ENCODE data around the gene SETD3. TPM values are rescaled to one million over a fixed set of nuclear protein-coding genes. Genes with fewer than 3 reads are reported as not detected.

The SETD3 gene
- total RNA-seq, 8 experiments from 2014 or later, result 30.6 to 66.2 (median 42.9) TPM

DNA sequence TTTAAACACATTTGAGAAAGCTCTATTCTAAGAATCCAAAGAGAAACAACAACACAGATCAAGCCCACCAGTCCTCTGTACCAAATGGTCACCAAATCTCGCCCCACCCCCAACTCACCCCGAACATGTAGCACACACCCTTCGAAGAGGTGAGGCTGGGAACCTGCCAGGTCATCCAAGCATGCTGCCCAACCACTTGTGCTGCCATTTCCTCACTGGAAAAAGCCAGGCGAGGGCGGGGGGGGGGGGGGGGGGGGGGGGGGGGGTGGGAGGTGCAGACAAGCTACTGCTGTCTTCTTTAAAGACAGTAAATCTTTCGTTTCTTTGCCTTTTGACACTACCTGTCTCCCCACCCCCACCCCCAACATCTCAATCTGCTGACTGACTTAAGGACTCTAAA, 59.9 kb downstream of the SETD3 start:
- in situ Hi-C loops (cut with MboI; ENCODE audit: low pct_unique_long_range_greater_than_20kb in 2 of 9, low sequenced_read_pairs in 9 of 9, unreplicated experiment in 9 of 9), result no loop called here
- WGBS, 10 experiments, result 67 to 100% (median 79%) methylated on average over 1 to 4 of the region's 6 CpGs; no CpG with 5 or more reads in 7 of the 10 experiments
- Histone ChIP-seq H3K4me3 (no peak overlapping the region), H3K27ac (no peak overlapping the region), H3K4me1 (replicated peaks in 1 of 2) (no peaks in the 10 kb centered on the region)
- ATAC-seq (replicated peaks in 6 of 8), result no peak

DNA sequence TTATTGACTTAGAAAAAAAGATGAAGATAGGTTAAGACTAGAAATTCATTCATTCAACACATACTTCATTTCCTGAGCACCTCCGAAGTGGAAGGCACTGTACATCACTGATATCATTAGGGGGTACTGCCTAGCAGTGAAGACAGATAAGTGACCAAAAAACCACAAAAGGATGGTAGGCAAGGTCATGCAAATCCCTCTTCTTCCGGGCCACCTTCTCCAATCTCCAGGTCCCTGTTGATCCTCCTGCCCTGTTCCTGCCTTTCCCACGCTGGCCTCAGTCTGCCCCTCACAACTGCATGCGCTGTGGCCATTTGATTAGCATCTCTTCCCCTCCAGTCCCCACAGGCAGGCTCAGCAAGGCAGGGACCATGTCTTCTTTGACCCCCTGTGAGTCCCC, 60.8 kb downstream of the SETD3 start:
- H3K4me1 ChIP-seq (replicated peaks in 1 of 2), result peaks cover 0 to 5% of the 10 kb centered on the region in 2 donors
- no peak overlapping the region for H3K27ac ChIP-seq
- in situ Hi-C loops (cut with MboI; ENCODE audit: low pct_unique_long_range_greater_than_20kb in 2 of 9, low sequenced_read_pairs in 9 of 9, unreplicated experiment in 9 of 9), result no loop called here
- ATAC-seq (replicated peaks in 6 of 8), result no peak
- H3K4me3 ChIP-seq, result no peak overlapping the region
- 71 to 100% (median 100%) methylated on average over 1 to 3 of the region's 4 CpGs; no CpG with 5 or more reads in 3 of the 10 experiments for WGBS, 10 experiments

DNA sequence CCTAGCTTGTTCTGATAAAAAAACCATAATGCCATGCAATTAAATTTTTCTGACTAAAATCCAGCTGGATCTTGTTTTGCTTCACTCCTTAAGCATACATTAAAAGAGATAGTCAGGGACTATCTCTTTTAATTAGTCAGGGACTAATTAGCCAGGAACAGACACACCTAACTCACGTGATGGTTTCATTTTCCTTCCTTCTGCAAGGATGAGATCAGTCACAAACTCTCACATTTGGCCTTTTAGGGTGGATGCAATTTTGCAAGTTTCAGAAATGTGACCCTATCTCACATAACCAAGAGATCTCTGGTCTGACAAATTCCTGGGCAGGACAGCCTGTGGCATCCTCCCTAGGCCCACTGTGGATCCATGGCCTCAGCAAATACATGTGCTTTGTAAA, 62.4 kb downstream of the SETD3 start:
- in situ Hi-C loops (cut with MboI; ENCODE audit: low pct_unique_long_range_greater_than_20kb in 2 of 9, low sequenced_read_pairs in 9 of 9, unreplicated experiment in 9 of 9), result no loop called here
- 17 to 100% (median 83%) methylated on average over 1 of the region's 1 CpG; no CpG with 5 or more reads in 5 of the 10 experiments for WGBS, 10 experiments
- ATAC-seq (replicated peaks in 6 of 8), result no peak
- no peak overlapping the region for H3K4me3 ChIP-seq
- peaks cover 15 to 18% of the 10 kb centered on the region in 2 donors for H3K4me1 ChIP-seq (replicated peaks in 1 of 2)
- H3K27ac ChIP-seq, result no peak overlapping the region

DNA sequence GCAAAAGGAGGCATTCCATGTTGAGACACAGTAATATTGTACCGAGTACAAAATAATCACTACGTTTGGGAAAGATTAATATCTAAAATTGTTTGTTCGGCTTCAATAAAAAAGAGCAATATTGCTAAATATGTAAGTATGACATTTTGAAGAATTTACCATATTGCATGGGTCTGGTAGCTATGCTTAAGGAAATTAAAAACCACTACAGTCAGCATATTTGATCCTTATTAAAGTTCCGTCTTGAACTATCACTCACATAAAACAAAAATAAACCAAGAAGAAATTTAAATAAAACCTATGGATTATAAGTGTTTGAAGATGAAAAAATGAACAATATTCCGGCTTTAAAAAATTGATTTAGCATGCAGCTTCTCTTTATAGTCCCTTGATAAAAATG, 63.8 kb downstream of the SETD3 start:
- WGBS, 10 experiments, result 77 to 100% (median 92%) methylated on average over 2 to 5 of the region's 5 CpGs
- no peak for ATAC-seq (replicated peaks in 6 of 8)
- in situ Hi-C loops (cut with MboI; ENCODE audit: low pct_unique_long_range_greater_than_20kb in 2 of 9, low sequenced_read_pairs in 9 of 9, unreplicated experiment in 9 of 9), result no loop called here

DNA sequence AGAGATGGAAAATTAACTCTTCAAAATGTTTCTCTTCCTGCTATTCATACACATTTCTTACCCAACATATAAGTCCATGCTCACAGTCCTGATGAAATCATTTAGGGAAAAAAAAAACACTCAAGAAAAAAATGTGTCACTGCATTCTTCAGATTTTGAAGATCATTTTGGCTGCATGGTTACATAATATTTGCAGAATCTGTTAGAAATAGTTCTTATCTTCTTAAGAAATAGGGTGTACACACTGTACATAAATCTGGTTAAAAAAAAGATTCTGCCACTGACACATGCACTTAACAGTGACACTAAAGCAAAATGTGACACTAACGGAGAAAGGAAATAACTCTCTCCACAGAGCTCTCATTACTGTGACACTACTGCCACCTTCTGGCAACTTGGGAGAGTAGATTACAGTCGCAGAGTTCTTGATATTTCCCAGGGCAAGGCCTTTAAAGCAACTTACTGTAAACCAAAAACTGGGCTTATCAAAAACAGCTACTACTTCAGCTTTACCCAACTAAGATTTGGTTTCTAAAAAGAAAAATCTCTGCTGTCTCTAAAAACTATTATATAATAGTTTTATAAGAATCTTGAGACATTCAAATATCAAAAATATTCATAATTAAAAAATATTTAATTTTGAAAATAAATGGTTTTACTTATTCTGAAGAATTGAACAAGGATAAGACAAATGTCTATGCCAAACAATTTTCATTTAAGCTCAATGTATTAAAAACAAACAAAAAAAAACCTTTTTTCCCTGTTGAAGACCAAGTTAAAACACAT, 65.0 kb downstream of the SETD3 start:
- 0 to 9% (median 0%) methylated on average over 1 to 2 of the region's 2 CpGs; no CpG with 5 or more reads in 2 of the 10 experiments for WGBS, 10 experiments
- Histone ChIP-seq H3K4me1 (replicated peaks in 1 of 2) (peaks cover 30 to 34% of the 10 kb centered on the region in 2 donors), H3K27ac (no peak overlapping the region), H3K4me3 (no peak overlapping the region)
- peak; percentile 65 to 99 (median 86) for ATAC-seq (replicated peaks in 6 of 8)
- in situ Hi-C loops (cut with MboI; ENCODE audit: low pct_unique_long_range_greater_than_20kb in 2 of 9, low sequenced_read_pairs in 9 of 9, unreplicated experiment in 9 of 9), result no loop called here

More for the DNA sequence above, 63.8 kb downstream of the SETD3 start:
- H3K27ac ChIP-seq, result no peak overlapping the region
- no peak overlapping the region for H3K4me3 ChIP-seq
- peaks cover 28 to 32% of the 10 kb centered on the region in 2 donors for H3K4me1 ChIP-seq (replicated peaks in 1 of 2)

DNA sequence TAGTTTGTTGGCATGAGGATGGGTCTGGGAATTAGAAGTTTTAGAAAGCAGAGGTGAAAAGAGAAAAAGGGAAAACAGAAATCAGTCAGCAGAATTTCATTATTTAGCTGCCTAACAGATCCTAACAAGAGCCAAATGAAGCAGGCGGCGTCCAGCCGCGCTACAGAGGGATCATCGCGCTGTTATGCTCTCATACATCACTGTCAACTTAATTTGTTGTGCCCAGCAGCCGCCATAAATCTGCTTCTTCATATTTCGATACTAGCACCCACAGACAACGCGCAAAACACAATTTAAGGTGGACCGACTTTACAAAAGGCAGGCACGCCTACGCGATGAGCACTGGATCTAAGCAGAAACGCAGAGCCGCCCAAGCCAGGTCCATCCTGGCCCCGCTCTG, 66.7 kb downstream of the SETD3 start:
- in situ Hi-C loops (cut with MboI; ENCODE audit: low pct_unique_long_range_greater_than_20kb in 2 of 9, low sequenced_read_pairs in 9 of 9, unreplicated experiment in 9 of 9), result no loop called here
- Histone ChIP-seq H3K4me3 (no peak overlapping the region), H3K4me1 (replicated peaks in 1 of 2) (peaks cover 34 to 36% of the 10 kb centered on the region in 2 donors), H3K27ac (peak overlapping the region in 1 of 2 donors; percentile 27)
- 16 to 100% (median 77%) methylated on average over 5 to 17 of the region's 17 CpGs; no CpG with 5 or more reads in 2 of the 10 experiments for WGBS, 10 experiments
- peak in 5 of 8 experiments; percentile 11 to 61 (median 38) for ATAC-seq (replicated peaks in 6 of 8)

DNA sequence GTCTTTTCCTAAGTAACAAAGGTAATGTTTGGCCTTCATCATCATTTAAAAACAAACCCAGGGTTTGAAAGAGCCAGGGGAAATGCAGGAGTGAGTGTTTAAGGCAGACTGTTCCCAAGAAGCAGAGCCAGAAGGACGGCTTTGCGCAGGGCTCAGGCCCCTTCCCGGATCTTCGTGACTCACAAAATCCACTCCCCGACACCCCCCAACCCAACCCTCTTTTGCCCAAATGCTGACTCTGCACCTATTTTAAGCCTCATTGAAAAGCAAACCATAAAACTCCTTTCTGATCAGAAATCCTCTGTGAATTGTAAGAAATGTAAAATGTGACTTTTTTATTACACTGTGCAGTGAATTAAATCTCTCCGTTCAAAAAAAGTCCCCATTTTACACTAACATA, 67.5 kb downstream of the SETD3 start:
- WGBS, 10 experiments, result 51 to 98% (median 77%) methylated on average over 1 to 6 of the region's 6 CpGs; no CpG with 5 or more reads in 2 of the 10 experiments
- H3K27ac ChIP-seq, result no peak overlapping the region
- in situ Hi-C loops (cut with MboI; ENCODE audit: low pct_unique_long_range_greater_than_20kb in 2 of 9, low sequenced_read_pairs in 9 of 9, unreplicated experiment in 9 of 9), result no loop called here

DNA sequence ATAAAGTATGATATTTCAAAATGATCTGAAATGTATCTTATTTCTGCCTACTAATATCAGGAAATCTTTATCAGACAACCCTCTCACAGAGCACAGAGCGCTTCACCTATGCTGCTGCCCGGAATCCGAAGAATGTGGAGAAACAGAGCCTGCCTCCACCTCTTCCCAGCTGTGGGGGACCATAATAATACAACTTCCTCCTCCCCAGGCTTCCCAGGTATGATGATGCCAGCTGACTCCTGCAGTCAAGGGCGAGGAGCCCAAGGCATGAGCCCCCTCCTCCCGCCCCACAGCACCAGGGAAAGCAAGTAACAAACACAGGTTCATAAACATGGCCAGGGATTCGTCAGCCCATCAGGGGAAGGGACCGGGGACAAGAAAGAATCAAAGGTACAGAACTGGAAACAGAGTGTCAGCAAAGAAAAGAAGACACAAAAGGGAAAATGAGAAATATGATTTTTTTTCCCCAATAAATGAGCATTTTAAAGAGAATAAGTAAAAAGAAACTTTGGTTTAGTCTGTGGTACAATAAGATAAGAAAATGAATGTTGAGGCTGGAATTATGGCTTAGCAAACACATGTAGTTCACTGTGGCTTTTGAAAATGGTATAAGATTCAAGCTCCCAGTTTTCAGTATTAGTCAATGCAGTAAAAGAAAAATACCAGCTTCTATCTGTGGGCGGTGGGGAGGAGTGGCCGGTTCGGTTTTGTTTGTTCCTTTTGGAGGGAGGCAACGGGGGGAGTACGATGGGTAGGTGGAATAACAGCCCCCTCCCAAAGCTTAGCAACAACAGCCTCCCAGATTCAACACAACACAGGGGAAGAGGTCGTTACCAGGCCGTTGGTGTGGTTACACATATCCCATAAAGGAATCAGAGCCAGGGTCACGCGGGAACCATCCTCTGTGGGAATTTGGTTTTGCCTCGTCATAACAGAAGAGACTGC, 68.3 kb downstream of the SETD3 start:
- peak in 5 of 8 experiments; percentile 49 to 78 (median 71) for ATAC-seq (replicated peaks in 6 of 8)
- Histone ChIP-seq H3K4me3 (no peak overlapping the region), H3K4me1 (replicated peaks in 1 of 2) (peaks cover 34 to 43% of the 10 kb centered on the region in 2 donors), H3K27ac (peak overlapping the region in 1 of 2 donors; percentile 54)
- 33 to 100% (median 59%) methylated on average over 1 to 14 of the region's 17 CpGs for WGBS, 10 experiments
- in situ Hi-C loops (cut with MboI; ENCODE audit: low pct_unique_long_range_greater_than_20kb in 2 of 9, low sequenced_read_pairs in 9 of 9, unreplicated experiment in 9 of 9), result no loop called here

More for the DNA sequence above, 67.5 kb downstream of the SETD3 start:
- peaks cover 34 to 43% of the 10 kb centered on the region in 2 donors for H3K4me1 ChIP-seq (replicated peaks in 1 of 2)
- peak in 2 of 8 experiments; percentile 28 to 41 for ATAC-seq (replicated peaks in 6 of 8)
- H3K4me3 ChIP-seq, result no peak overlapping the region

DNA sequence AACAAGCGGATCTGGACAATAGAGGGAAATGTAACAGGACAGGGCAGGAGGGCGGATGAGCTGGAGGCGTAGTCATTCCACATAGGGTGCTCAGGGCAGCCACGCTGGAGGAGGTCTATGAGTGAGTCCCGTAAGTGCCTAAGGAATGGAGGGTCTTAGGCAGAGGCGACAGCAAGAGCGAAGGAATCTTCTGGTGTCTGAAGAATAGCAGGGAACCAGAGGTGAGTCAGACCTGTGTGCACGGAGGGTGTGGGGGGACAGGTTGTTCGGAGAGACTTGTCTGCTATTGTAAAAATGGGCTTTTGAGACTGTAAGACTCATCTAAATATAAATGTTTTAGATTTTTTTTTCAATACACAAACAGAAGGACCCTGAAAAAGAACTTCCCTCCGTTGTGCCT, 70.6 kb downstream of the SETD3 start:
- Histone ChIP-seq H3K27ac (no peak overlapping the region), H3K4me1 (replicated peaks in 1 of 2) (peaks cover 29 to 43% of the 10 kb centered on the region in 2 donors), H3K4me3 (no peak overlapping the region)
- ATAC-seq (replicated peaks in 6 of 8), result no peak
- 78 to 100% (median 92%) methylated on average over 1 to 10 of the region's 10 CpGs; no CpG with 5 or more reads in 1 of the 10 experiments for WGBS, 10 experiments
- in situ Hi-C loops (cut with MboI; ENCODE audit: low pct_unique_long_range_greater_than_20kb in 2 of 9, low sequenced_read_pairs in 9 of 9, unreplicated experiment in 9 of 9), result no loop called here

DNA sequence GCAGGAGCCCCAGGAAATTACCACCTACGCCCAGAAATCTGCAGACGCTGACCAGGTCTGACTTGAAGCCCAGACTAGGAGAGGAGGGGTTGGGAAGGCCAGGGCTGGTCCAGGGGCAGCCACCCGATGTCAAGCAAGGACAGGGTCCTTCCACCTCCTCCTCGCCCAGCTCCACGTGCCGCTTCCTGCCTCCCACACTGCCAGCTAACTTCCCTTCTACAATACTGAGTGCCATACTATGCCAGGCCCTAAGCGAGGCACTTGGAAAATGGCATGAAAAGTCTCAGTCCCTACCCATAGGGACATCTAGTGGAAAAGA, 71.7 kb downstream of the SETD3 start:
- H3K4me3 ChIP-seq, result no peak overlapping the region
- H3K27ac ChIP-seq, result no peak overlapping the region
- 86 to 100% (median 93%) methylated on average over 2 to 7 of the region's 7 CpGs; no CpG with 5 or more reads in 4 of the 10 experiments for WGBS, 10 experiments
- in situ Hi-C loops (cut with MboI; ENCODE audit: low pct_unique_long_range_greater_than_20kb in 2 of 9, low sequenced_read_pairs in 9 of 9, unreplicated experiment in 9 of 9), result no loop called here
- peaks cover 21 to 35% of the 10 kb centered on the region in 2 donors for H3K4me1 ChIP-seq (replicated peaks in 1 of 2)
- no peak for ATAC-seq (replicated peaks in 6 of 8)

DNA sequence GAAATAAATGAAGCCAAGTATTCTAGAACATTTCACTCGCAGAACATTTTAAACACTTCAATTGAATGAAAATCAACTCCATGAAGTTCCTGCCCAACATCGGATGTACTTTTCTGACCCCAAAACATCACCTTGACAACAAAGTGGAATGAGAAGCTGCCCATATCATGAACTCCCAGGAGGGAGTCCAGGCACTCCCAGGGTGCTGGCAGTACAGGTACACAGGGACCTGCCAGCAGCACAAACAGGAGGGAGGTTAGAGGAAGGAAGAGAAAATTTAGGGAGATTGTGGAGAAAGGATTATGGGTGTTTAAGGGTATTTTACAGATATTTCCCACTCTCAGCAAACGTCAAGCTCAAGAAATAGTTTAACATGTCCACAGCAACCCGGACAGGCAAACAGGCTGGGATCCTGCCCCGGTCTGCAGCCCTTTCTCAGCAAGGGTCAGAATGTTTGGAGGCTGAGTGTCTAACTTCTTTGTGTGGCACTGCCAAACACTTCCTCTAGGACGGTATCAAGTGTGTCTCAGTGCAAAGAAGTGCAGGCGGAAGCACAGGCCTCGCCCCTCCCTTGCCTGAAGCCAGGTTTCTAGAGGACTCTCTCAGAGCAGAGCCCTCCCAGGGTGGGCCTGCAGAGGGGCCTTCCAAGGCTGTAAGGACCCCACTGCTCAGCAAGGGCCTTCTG, 72.2 kb downstream of the SETD3 start:
- 75 to 100% (median 85%) methylated on average over 1 to 7 of the region's 8 CpGs; no CpG with 5 or more reads in 1 of the 10 experiments for WGBS, 10 experiments

DNA sequence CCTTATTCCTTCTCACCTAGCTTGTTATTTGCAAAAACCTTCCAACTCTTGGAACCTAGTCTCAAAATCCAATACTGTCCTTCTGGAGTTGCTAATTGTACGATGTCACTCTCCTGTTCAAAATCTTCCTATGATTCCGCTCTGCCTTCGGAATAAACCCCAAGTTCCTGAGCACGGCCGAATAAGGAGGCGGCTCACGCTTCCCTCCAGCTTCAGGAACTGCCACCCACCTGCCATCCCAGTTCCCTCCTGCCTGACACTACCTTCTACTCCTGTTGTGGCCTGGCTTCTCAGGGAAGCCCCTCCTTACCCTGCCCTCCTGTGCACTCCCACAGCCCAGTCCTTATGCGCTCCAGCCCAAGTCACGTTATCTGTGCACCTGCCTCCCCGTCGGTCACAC, 73.2 kb downstream of the SETD3 start:
- H3K4me3 ChIP-seq, result no peak overlapping the region
- H3K27ac ChIP-seq, result no peak overlapping the region
- ATAC-seq (replicated peaks in 6 of 8), result no peak
- in situ Hi-C loops (cut with MboI; ENCODE audit: low pct_unique_long_range_greater_than_20kb in 2 of 9, low sequenced_read_pairs in 9 of 9, unreplicated experiment in 9 of 9), result no loop called here
- peaks cover 7 to 20% of the 10 kb centered on the region in 2 donors for H3K4me1 ChIP-seq (replicated peaks in 1 of 2)
- 66 to 100% (median 96%) methylated on average over 1 to 11 of the region's 11 CpGs; no CpG with 5 or more reads in 2 of the 10 experiments for WGBS, 10 experiments

More for the DNA sequence above, 72.2 kb downstream of the SETD3 start:
- ATAC-seq (replicated peaks in 6 of 8), result peak in 3 of 8 experiments; percentile 27 to 55 (median 36)
- in situ Hi-C loops (cut with MboI; ENCODE audit: low pct_unique_long_range_greater_than_20kb in 2 of 9, low sequenced_read_pairs in 9 of 9, unreplicated experiment in 9 of 9), result no loop called here
- H3K4me1 ChIP-seq (replicated peaks in 1 of 2), result peaks cover 16 to 30% of the 10 kb centered on the region in 2 donors
- H3K27ac ChIP-seq, result no peak overlapping the region
- H3K4me3 ChIP-seq, result no peak overlapping the region
